Endothelial cell of umbilical vein (primary cell): Measurements from ENCODE around the gene MAP2K7. TPM values are rescaled to one million over a fixed set of nuclear protein-coding genes. Genes with fewer than 3 reads are reported as not detected.

Source experiments
- BruUV-seq: library from RNA; stranded (reverse); fragments of 400-500 nt; replicated peaks from 2 replicates; lab custom pipeline; 2021; lab: Mats Ljungman, UMichigan
- CTCF ChIA-PET: fragments of 300-600, 350-600 bp; sonication (Branson Sonifier 250); formaldehyde crosslinking; loops from one replicate; lab custom pipeline; 2021; ENCODE audit warnings: antibody characterized with exemption, inconsistent platforms; lab: Charles Lee
- POLR2A ChIA-PET: fragments of 300-600, 350-600 bp; sonication (Branson Sonifier 250); formaldehyde crosslinking; loops from one replicate; lab custom pipeline; 2021; ENCODE audit warnings: antibody characterized with exemption, inconsistent platforms; lab: Charles Lee
- DNase-seq: peaks from one replicate; pipeline ENCODE4 v3.0.0-alpha.2; 2011; ENCODE audit warnings: low read depth, low spot score
- FAIRE-seq: peaks from 2 replicates; lab custom pipeline; 2011; peaks lifted over from hg19 to GRCh38; lab: Jason Lieb, UNC
- H2AFZ ChIP-seq: 2 replicates; pipeline ENCODE4 v1.6.0; 2012; ENCODE audit warnings: low read depth, low read length, control low read depth, inconsistent platforms
- H3K27ac ChIP-seq: 2 replicates; pipeline ENCODE4 v1.5.1; 2011; ENCODE audit warnings: low read depth, mild to moderate bottlenecking, control low read depth, low read length, moderate library complexity; ENCODE audit not compliant: insufficient read depth
- H3K27me3 ChIP-seq, 2 experiments: 2 replicates each; pipeline versions ENCODE4 v1.6.0 to v1.6.1; 2011; ENCODE audit warnings: low read length in 2 of 2, mixed read lengths in 1 of 2; ENCODE audit not compliant: control insufficient read depth in 2 of 2, insufficient read depth in 2 of 2
- H3K36me3 ChIP-seq, 2 experiments: 2 replicates in 1 of 2; 3 replicates in 1 of 2; pipeline ENCODE4 v1.5.1; 2011; ENCODE audit warnings: low read length in 2 of 2, mild to moderate bottlenecking in 1 of 2, moderate library complexity in 1 of 2; ENCODE audit not compliant: control insufficient read depth in 2 of 2, insufficient read depth in 2 of 2; ENCODE audit errors: extremely low read depth in 1 of 2
- H3K4me1 ChIP-seq: 3 replicates; pipeline ENCODE4 v1.5.1; 2011; ENCODE audit warnings: mild to moderate bottlenecking, low read length; ENCODE audit not compliant: control insufficient read depth, insufficient read depth; ENCODE audit errors: extremely low read depth
- H3K4me2 ChIP-seq: 2 replicates; pipeline ENCODE4 v1.6.1; 2011; ENCODE audit warnings: low read length, control low read depth, mixed read lengths; ENCODE audit not compliant: insufficient read depth
- H3K4me3 ChIP-seq, 3 experiments: fragments of 200-600 bp in 1 of 3; sonication (generic), shearing (Covaris generic) in 1 of 3; replicated peaks in 1 of 3; 2 replicates each; pipeline ENCODE4 v1.5.1; 2011 to 2016; ENCODE audit warnings: control low read depth in 3 of 3, low read length in 3 of 3, mild to moderate bottlenecking in 2 of 3, inconsistent platforms in 1 of 3, low read depth in 1 of 3, moderate library complexity in 1 of 3; ENCODE audit not compliant: insufficient read depth in 1 of 3
- H3K79me2 ChIP-seq: 2 replicates; pipeline ENCODE4 v1.6.0; 2012; ENCODE audit warnings: low read length, inconsistent platforms; ENCODE audit not compliant: control insufficient read depth, insufficient read depth
- H3K9ac ChIP-seq: replicated peaks from 2 replicates; pipeline ENCODE3; 2011; ENCODE audit warnings: low read length, control low read depth; ENCODE audit not compliant: insufficient read depth; ENCODE audit errors: extremely low read depth
- H3K9me1 ChIP-seq: replicated peaks from 3 replicates; pipeline ENCODE4 v1.6.0; 2011; ENCODE audit warnings: mild to moderate bottlenecking, low read length; ENCODE audit not compliant: control insufficient read depth, insufficient read depth; ENCODE audit errors: extremely low read depth
- H3K9me3 ChIP-seq: replicated peaks from 2 replicates; pipeline ENCODE4 v1.5.1; 2012; ENCODE audit warnings: low read length, inconsistent platforms; ENCODE audit not compliant: control insufficient read depth, insufficient read depth
- H4K20me1 ChIP-seq: replicated peaks from 2 replicates; pipeline ENCODE3; 2011; ENCODE audit warnings: mild to moderate bottlenecking, low read length; ENCODE audit not compliant: control insufficient read depth, insufficient read depth; ENCODE audit errors: extremely low read depth
- CTCF ChIP-seq, 2 donors: IDR thresholded peaks; 1 replicate in 1 of 2; 2 replicates in 1 of 2; pipeline ENCODE4 v1.5.1; 2011; ENCODE audit warnings: low read length in 2 of 2, mild to moderate bottlenecking in 2 of 2, moderate library complexity in 2 of 2, control low read depth in 1 of 2, inconsistent platforms in 1 of 2, low read depth in 1 of 2; ENCODE audit not compliant: insufficient read depth in 1 of 2; ENCODE audit errors: extremely low read depth in 1 of 2
- EZH2 ChIP-seq: IDR thresholded peaks from 2 replicates; pipeline ENCODE4 v1.6.1; 2012; ENCODE audit warnings: borderline replicate concordance, low read depth, mild to moderate bottlenecking, moderate library complexity, low read length, inconsistent platforms; ENCODE audit not compliant: severe bottlenecking
- FOS ChIP-seq: IDR thresholded peaks from 2 replicates; pipeline ENCODE4 v1.6.1; 2011; ENCODE audit warnings: mild to moderate bottlenecking, low read length, moderate library complexity, borderline replicate concordance; ENCODE audit not compliant: insufficient read depth
- GATA2 ChIP-seq: IDR thresholded peaks from 2 replicates; pipeline ENCODE4 v1.7.0; 2011; ENCODE audit warnings: low read depth, mild to moderate bottlenecking, moderate library complexity, mixed read lengths, low read length; ENCODE audit not compliant: insufficient read length, insufficient read depth
- JUN ChIP-seq: IDR thresholded peaks from 2 replicates; pipeline ENCODE4 v1.6.1; 2011; ENCODE audit warnings: borderline replicate concordance, low read depth; ENCODE audit not compliant: insufficient read length, insufficient read depth
- MAX ChIP-seq: IDR thresholded peaks from 2 replicates; pipeline ENCODE4 v1.6.1; 2011; ENCODE audit not compliant: insufficient read depth, insufficient read length
- MYC ChIP-seq: IDR thresholded peaks from one replicate; pipeline ENCODE4 v1.6.1; 2011; ENCODE audit warnings: mild to moderate bottlenecking, low read depth, low read length
- POLR2A ChIP-seq: IDR thresholded peaks from 2 replicates; pipeline ENCODE4 v1.6.1; 2012; ENCODE audit warnings: low read depth, mild to moderate bottlenecking, control low read depth, low read length
- POLR2AphosphoS5 ChIP-seq: IDR thresholded peaks from 2 replicates; pipeline ENCODE4 v1.6.1; 2012; ENCODE audit warnings: low read depth, mild to moderate bottlenecking, control low read depth, low read length, moderate library complexity; ENCODE audit not compliant: insufficient read depth
- dilution Hi-C: fragments of 300-500 bp; cut with MboI; formaldehyde crosslinking; loops from one replicate; pipeline ENCODE4 v1.15.0; 2019; ENCODE audit warnings: low sequenced_read_pairs; ENCODE audit not compliant: extremely low pct_ligation_motif_present
- intact Hi-C: fragments of 100-400 bp; cut with micrococcal nuclease; formaldehyde crosslinking; loops from one replicate; pipeline ENCODE4 v1.10.0; 2022
- polyA plus RNA-seq, 4 experiments: library from polyadenylated mRNA; depleted of rRNA in 3 of 4; stranded (reverse) in 3 of 4; unstranded in 1 of 4; fragments of >200 nt; gene quantifications; 2 replicates each; pipeline versions ENCODE4 v1.2.1 to v1.2.3, GENCODE V29; 2011 to 2012; ENCODE audit warnings: missing spikeins in 1 of 4
- total RNA-seq: library from RNA; stranded (reverse); gene quantifications from 2 replicates; pipeline ENCODE4 v1.2.3, GENCODE V29; 2021

The MAP2K7 gene
- total and polyA plus RNA-seq, 2 donors (not counting 3 experiments of a cell fraction or from before 2014, with no cell fraction given), result 13.8 to 36.0 TPM

GRCh38 chr19:7928334-7928706 is 24.6 kb downstream of the MAP2K7 start:
- no peak for DNase-seq
- ChIA-PET CTCF (interaction anchor here (0.6 to 3.9 kb wide), 8 partner anchors 8 to 574 kb away, joined by 3 to 41 read pairs (median 5); partner anchors contain the start of genes MAP2K7, SNAPC2 and TIMM44), POLR2A (interaction anchor here (1.4 kb wide), 1 partner anchor 15 kb away, joined by 21 read pairs; the partner anchor contains the start of gene TIMM44)
- Histone ChIP-seq H3K9me1 (no peaks in the 10 kb centered on the region), H2AFZ (no peak overlapping the region), H4K20me1 (no peaks in the 10 kb centered on the region), H3K9me3 (no peaks in the 10 kb centered on the region), H3K27me3 (no peaks in the 10 kb centered on the region), H3K4me2 (no peak overlapping the region), H3K9ac (peak overlapping the region; percentile 12), H3K27ac (peak overlapping the region; percentile 59), H3K4me3 (no peak overlapping the region), H3K36me3 (peaks cover 2 to 26% of the 10 kb centered on the region in 2 experiments), H3K79me2 (no peaks in the 10 kb centered on the region), H3K4me1 (peaks cover 17% of the 10 kb centered on the region)
- TF ChIP-seq POLR2AphosphoS5, result no peak
- TF ChIP-seq MAX, result no peak
- TF ChIP-seq CTCF (IDR thresholded peaks at IDR 0.05; ENCODE audit: extremely low read depth in 1 of 2, insufficient read depth in 1 of 2, low read depth in 1 of 2, low read length in 2 of 2), result no peak
- TF ChIP-seq EZH2, result no peak
- no peak for TF ChIP-seq FOS
- TF ChIP-seq GATA2, result no peak
- no peak for TF ChIP-seq MYC
- no peak for TF ChIP-seq JUN
- no peak for TF ChIP-seq POLR2A
- dilution Hi-C loops (no loop called here), intact Hi-C loops (no loop called here)
- FAIRE-seq, result no peak
- no TSS peak for BruUV-seq
